HG03439 (cell line): Measurements from ENCODE around the gene NSUN3.

Experiments
- ATAC-seq: cut with Tn5 transposase; IDR thresholded peaks from one replicate; pipeline ENCODE4 v1.9.1; 2021; ENCODE audit warnings: mild to moderate bottlenecking, moderate library complexity; ENCODE audit not compliant: unreplicated experiment

NSUN3 gene

DNA sequence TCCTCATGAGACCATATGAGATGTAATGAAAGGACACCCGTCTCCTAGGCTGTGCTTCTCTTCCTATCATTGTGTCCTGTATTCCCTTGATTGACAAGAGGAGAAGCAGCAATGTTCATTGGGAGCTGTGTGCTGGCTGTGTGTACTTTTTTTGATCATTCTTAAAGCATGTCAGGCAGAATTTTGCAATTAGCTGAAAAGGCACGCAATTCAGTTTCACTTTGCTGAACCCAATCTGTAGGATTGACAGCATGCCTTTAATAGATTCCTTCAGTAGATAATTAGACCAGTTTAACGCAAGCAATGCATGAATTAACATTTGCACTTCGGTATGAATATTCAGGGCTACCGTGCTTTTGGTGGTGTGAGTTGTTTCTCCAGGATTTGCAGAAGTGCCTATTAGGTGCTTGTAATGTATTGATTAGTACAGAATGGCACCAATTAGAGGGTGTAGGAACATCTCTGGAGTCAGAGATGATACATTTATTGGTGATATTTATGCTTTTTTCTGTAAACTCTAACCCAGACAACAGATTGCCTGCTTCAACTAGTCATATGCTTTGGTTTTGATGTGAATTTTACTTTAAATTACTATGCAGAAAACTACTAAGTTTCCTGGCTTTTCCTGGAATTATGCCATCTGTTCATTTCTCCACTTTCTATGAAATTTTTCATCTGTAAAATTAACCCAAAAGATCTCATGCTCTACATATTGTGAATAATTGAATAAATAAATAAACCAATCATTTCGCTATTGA lies 114.3 kb downstream of the NSUN3 start:
- no peak for ATAC-seq
